ENCODE data around the gene PATL1. TPM values are rescaled to one million over a fixed set of nuclear protein-coding genes. Genes with fewer than 3 reads are reported as not detected.

The PATL1 gene
- total and polyA plus RNA-seq, 2 experiments from 2014 or later, result 12.9 to 19.6 TPM

- Histone ChIP-seq H3K4me3 (no peak overlapping the region), H2AFZ (no peak overlapping the region), H3K27ac (ENCODE audit: low read depth) (no peak overlapping the region), H3K9me2 (ENCODE audit: insufficient read depth) (no peaks in the 10 kb centered on the region), H3K79me2 (replicated peaks; ENCODE audit: insufficient read depth) (no peaks in the 10 kb centered on the region), H4K20me1 (replicated peaks; ENCODE audit: insufficient read depth) (no peaks in the 10 kb centered on the region), H3F3A (replicated peaks; ENCODE audit: low read depth) (no peaks in the 10 kb centered on the region), H3K4me2 (no peak overlapping the region), H3K4me1 (ENCODE audit: insufficient read depth) (0 out of 2 replicates have a peak, but pooled peaks cover under 1% of the 10 kb centered on the region), H3K36me3 (ENCODE audit: insufficient read depth) (no peaks in the 10 kb centered on the region), H3K27me3 (ENCODE audit: insufficient read depth) (no peaks in the 10 kb centered on the region)
- DNase-seq (ENCODE audit: low spot score) (peak; percentile 91), ATAC-seq (peak; percentile 100)
- TF ChIP-seq EZH2 (IDR thresholded peaks at IDR 0.05; ENCODE audit: low read depth, unreplicated experiment) (no peak), CTCF (conservative IDR thresholded peaks at IDR 0.05; ENCODE audit: low read depth in 2 of 2) (peak; percentile 91 to 95)
- H3K4me3 Mint-ChIP-seq, result no peak overlapping the region
- no peak overlapping the region for H3K27ac Mint-ChIP-seq
- H3K36me3 Mint-ChIP-seq (ENCODE audit: low read depth), result no peaks in the 10 kb centered on the region
- H3K9me3 Mint-ChIP-seq, result no peaks in the 10 kb centered on the region
- H3K27me3 Mint-ChIP-seq (ENCODE audit: insufficient read depth, low read depth, poor library complexity), result no peaks in the 10 kb centered on the region
- no peaks in the 10 kb centered on the region for H3K4me1 Mint-ChIP-seq
Measured at GRCh38 chr11:59680287-59681154, 11.7 kb upstream of the PATL1 start.

- DNase-seq (ENCODE audit: low spot score), result no peak
- Histone ChIP-seq H3K27ac (ENCODE audit: low read depth) (no peak overlapping the region), H4K20me1 (replicated peaks; ENCODE audit: insufficient read depth) (no peaks in the 10 kb centered on the region), H3K4me2 (no peak overlapping the region), H3K4me1 (ENCODE audit: insufficient read depth) (0 out of 2 replicates have a peak, but pooled peaks cover 2% of the 10 kb centered on the region), H2AFZ (no peak overlapping the region), H3K36me3 (ENCODE audit: insufficient read depth) (no peaks in the 10 kb centered on the region), H3F3A (replicated peaks; ENCODE audit: low read depth) (no peaks in the 10 kb centered on the region), H3K27me3 (ENCODE audit: insufficient read depth) (no peaks in the 10 kb centered on the region), H3K4me3 (no peak overlapping the region), H3K79me2 (replicated peaks; ENCODE audit: insufficient read depth) (no peaks in the 10 kb centered on the region), H3K9me2 (ENCODE audit: insufficient read depth) (no peaks in the 10 kb centered on the region)
- Mint-ChIP-seq H3K36me3 (ENCODE audit: low read depth) (no peaks in the 10 kb centered on the region), H3K27me3 (ENCODE audit: insufficient read depth, low read depth, poor library complexity) (no peaks in the 10 kb centered on the region), H3K27ac (no peak overlapping the region), H3K4me1 (no peaks in the 10 kb centered on the region), H3K9me3 (no peaks in the 10 kb centered on the region), H3K4me3 (no peak overlapping the region)
- ATAC-seq, result no peak
- no peak for TF ChIP-seq ZNF114 (CRISPR knock-in tag; IDR thresholded peaks at IDR 0.05)
- no peak for TF ChIP-seq CTCF (conservative IDR thresholded peaks at IDR 0.05; ENCODE audit: low read depth in 2 of 2)
- TF ChIP-seq REST (IDR thresholded peaks at IDR 0.05; ENCODE audit: unreplicated experiment), result no peak
- no peak for TF ChIP-seq ZNF331 (CRISPR knock-in tag; IDR thresholded peaks at IDR 0.05; ENCODE audit: low read depth)
Measured at GRCh38 chr11:59679347-59679746, 10.5 kb upstream of the PATL1 start.
